Measurements from ENCODE around the gene CDC42EP3.

The CDC42EP3 gene

GRCh38 chr2:37671009-37671815, at the start of gene CDC42EP3:
TSS of gene CDC42EP3 (minus strand) at chr2:37671642. CDS start at chr2:37646587, 25,055 bp downstream.
- peak; percentile 68 for DNase-seq (ENCODE audit: low spot score)

- DNase-seq (ENCODE audit: low spot score), result no peak
Observed at GRCh38 chr2:37721201-37721560, 49.7 kb upstream of the CDC42EP3 start.

GRCh38 chr2:37720533-37721200, 49.2 kb upstream of the CDC42EP3 start:
- no peak for DNase-seq (ENCODE audit: low spot score)

GRCh38 chr2:37718515-37719161, 47.2 kb upstream of the CDC42EP3 start:
- DNase-seq (ENCODE audit: low spot score), result no peak

GRCh38 chr2:37713258-37713700, 41.8 kb upstream of the CDC42EP3 start:
- no peak for DNase-seq (ENCODE audit: low spot score)

GRCh38 chr2:37711831-37712230, 40.4 kb upstream of the CDC42EP3 start:
- no peak for DNase-seq (ENCODE audit: low spot score)

- DNase-seq (ENCODE audit: low spot score), result peak; percentile 40
Observed at GRCh38 chr2:37711308-37711731, 39.9 kb upstream of the CDC42EP3 start.

- no peak for DNase-seq (ENCODE audit: low spot score)
Observed at GRCh38 chr2:37709111-37709510, 37.7 kb upstream of the CDC42EP3 start.

- DNase-seq (ENCODE audit: low spot score), result no peak
Observed at GRCh38 chr2:37708146-37708545, 36.7 kb upstream of the CDC42EP3 start.

- no peak for DNase-seq (ENCODE audit: low spot score)
Observed at GRCh38 chr2:37707393-37707792, 36.0 kb upstream of the CDC42EP3 start.

GRCh38 chr2:37706334-37707183, 35.1 kb upstream of the CDC42EP3 start:
- DNase-seq (ENCODE audit: low spot score), result no peak

- DNase-seq (ENCODE audit: low spot score), result no peak
Observed at GRCh38 chr2:37705191-37705590, 33.7 kb upstream of the CDC42EP3 start.

- no peak for DNase-seq (ENCODE audit: low spot score)
Observed at GRCh38 chr2:37698931-37699481, 27.6 kb upstream of the CDC42EP3 start.

- DNase-seq (ENCODE audit: low spot score), result no peak
Observed at GRCh38 chr2:37695336-37695735, 23.9 kb upstream of the CDC42EP3 start.

GRCh38 chr2:37692711-37693110, 21.3 kb upstream of the CDC42EP3 start:
- no peak for DNase-seq (ENCODE audit: low spot score)

- no peak for DNase-seq (ENCODE audit: low spot score)
Observed at GRCh38 chr2:37689751-37690150, 18.3 kb upstream of the CDC42EP3 start.

GRCh38 chr2:37688771-37689468, 17.5 kb upstream of the CDC42EP3 start:
- DNase-seq (ENCODE audit: low spot score), result no peak

GRCh38 chr2:37686792-37687526, 15.5 kb upstream of the CDC42EP3 start:
- no peak for DNase-seq (ENCODE audit: low spot score)

GRCh38 chr2:37684809-37685208, 13.4 kb upstream of the CDC42EP3 start:
- no peak for DNase-seq (ENCODE audit: low spot score)

All from CD4-positive, alpha-beta T cell treated with Interleukin-6 at 100 ng/mL for 8 hours (primary cell).